BJ (cell line): ENCODE results near the gene SHANK2. TPM values are rescaled to one million over a fixed set of nuclear protein-coding genes. Genes with fewer than 3 reads are reported as not detected.

Experiments
- CTCF ChIA-PET: fragments of 350-600 bp; formaldehyde crosslinking; extraction: SDS; loops from one replicate; lab custom pipeline; 2021; ENCODE audit warnings: antibody characterized with exemption, inconsistent platforms; lab: Yijun Ruan, JAX
- POLR2A ChIA-PET: fragments of 300-600 bp; sonication (Branson Sonifier 250); formaldehyde crosslinking; extraction: SDS; loops from one replicate; lab custom pipeline; 2021; ENCODE audit warnings: antibody characterized with exemption; lab: Charles Lee
- DNase-seq: peaks from one replicate; pipeline ENCODE4 v3.0.0-alpha.2; 2011; ENCODE audit warnings: low read depth
- H3K27me3 ChIP-seq: 2 replicates; pipeline ENCODE4 v1.6.0; 2011; ENCODE audit warnings: low read length; ENCODE audit not compliant: control insufficient read depth, insufficient read depth
- H3K36me3 ChIP-seq: 2 replicates; pipeline ENCODE4 v1.5.1; 2011; ENCODE audit warnings: low read length; ENCODE audit not compliant: control insufficient read depth, insufficient read depth
- H3K4me3 ChIP-seq: 2 replicates; pipeline ENCODE4 v1.5.1; 2011; ENCODE audit warnings: low read depth, mild to moderate bottlenecking, control low read depth, low read length
- CTCF ChIP-seq: IDR thresholded peaks from 2 replicates; pipeline ENCODE4 v1.5.1; 2011; ENCODE audit warnings: low read depth, mild to moderate bottlenecking, control low read depth, inconsistent platforms, low read length, moderate library complexity; ENCODE audit not compliant: insufficient read depth
- polyA plus RNA-seq: library from polyadenylated mRNA; depleted of rRNA; stranded (reverse); fragments of >200 nt; gene quantifications from 2 replicates; pipeline ENCODE4 v1.2.3, GENCODE V29; 2011

The SHANK2 gene
- polyA plus RNA-seq, 1 experiment = 0.37 TPM

GRCh38 chr11:71206186-71206585 lies 46.2 kb downstream of the SHANK2 start:
- no peak for DNase-seq
- POLR2A ChIA-PET = no interaction called here
- no peak for TF ChIP-seq CTCF

GRCh38 chr11:71204748-71205664 lies 47.4 kb downstream of the SHANK2 start:
- ChIA-PET CTCF (no interaction called here), POLR2A (no interaction called here)
- no peak for TF ChIP-seq CTCF
- DNase-seq = no peak
- Histone ChIP-seq H3K27me3 (peaks cover 4% of the 10 kb centered on the region; the same call in 1 of the 2 replicates), H3K4me3 (no peak overlapping the region), H3K36me3 (no peaks in the 10 kb centered on the region)

More at GRCh38 chr11:71206186-71206585, 46.2 kb downstream of the SHANK2 start:
- peaks cover 4% of the 10 kb centered on the region for H3K27me3 ChIP-seq
- no peak overlapping the region for H3K4me3 ChIP-seq
- no peaks in the 10 kb centered on the region for H3K36me3 ChIP-seq
- CTCF ChIA-PET = no interaction called here

GRCh38 chr11:71204294-71204693 lies 48.1 kb downstream of the SHANK2 start:
- peaks cover 4% of the 10 kb centered on the region; the same call in 1 of the 2 replicates for H3K27me3 ChIP-seq
- ChIA-PET CTCF (no interaction called here), POLR2A (no interaction called here)
- TF ChIP-seq CTCF = no peak
- no peaks in the 10 kb centered on the region for H3K36me3 ChIP-seq
- no peak for DNase-seq
- no peak overlapping the region for H3K4me3 ChIP-seq

DNA sequence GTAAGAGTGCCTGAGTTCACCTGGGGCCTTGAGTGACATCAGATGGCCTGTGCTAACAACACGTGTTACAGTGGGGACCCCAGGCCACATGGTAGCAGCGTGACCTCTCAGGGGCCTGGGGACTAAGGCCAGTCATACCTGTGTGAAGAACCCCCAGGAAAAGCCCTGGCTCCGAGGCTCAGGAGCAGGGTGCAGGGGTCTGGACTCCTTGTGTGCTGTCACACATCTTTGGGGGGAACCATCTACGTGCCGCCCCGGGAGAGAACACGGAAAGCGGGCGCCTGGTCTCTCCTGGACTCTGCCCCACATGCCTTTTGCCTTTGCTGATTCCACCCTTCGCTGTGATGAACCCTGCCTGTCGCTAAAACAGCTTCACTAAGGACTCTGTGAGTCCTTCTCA lies 48.7 kb downstream of the SHANK2 start:
- ChIA-PET CTCF (no interaction called here), POLR2A (no interaction called here)
- Histone ChIP-seq H3K27me3 (peaks cover 4% of the 10 kb centered on the region; the same call in 1 of the 2 replicates), H3K36me3 (no peaks in the 10 kb centered on the region), H3K4me3 (no peak overlapping the region)
- no peak for DNase-seq
- no peak for TF ChIP-seq CTCF

GRCh38 chr11:71202966-71203365 lies 49.4 kb downstream of the SHANK2 start:
- ChIA-PET POLR2A (no interaction called here), CTCF (no interaction called here)
- H3K4me3 ChIP-seq = no peak overlapping the region
- peaks cover 4% of the 10 kb centered on the region; the same call in 1 of the 2 replicates for H3K27me3 ChIP-seq
- TF ChIP-seq CTCF = no peak
- H3K36me3 ChIP-seq = no peaks in the 10 kb centered on the region
- DNase-seq = no peak
